Measurements from ENCODE around the gene SELENON.

GRCh38 chr1:25805863-25806225, 5.9 kb downstream of the SELENON start:
- TF ChIP-seq PBX3 (IDR thresholded peaks at IDR 0.05) (no peak), TAF1 (IDR thresholded peaks at IDR 0.05; ENCODE audit: borderline replicate concordance, low read depth, low read length) (no peak), CTCF (IDR thresholded peaks at IDR 0.05) (no peak), GABPA (IDR thresholded peaks at IDR 0.05; ENCODE audit: low read depth) (no peak), EZH2phosphoT487 (IDR thresholded peaks at IDR 0.05; ENCODE audit: borderline replicate concordance, low read depth) (no peak), POLR2AphosphoS5 (IDR thresholded peaks at IDR 0.05; ENCODE audit: low read depth, low read length) (no peak), RAD21 (IDR thresholded peaks at IDR 0.05; ENCODE audit: low read length) (no peak), EP300 (IDR thresholded peaks at IDR 0.05; ENCODE audit: borderline replicate concordance in 1 of 2, low read depth in 1 of 2, low read length in 1 of 2) (no peak), ELF1 (IDR thresholded peaks at IDR 0.05) (no peak), ZBTB33 (IDR thresholded peaks at IDR 0.05; ENCODE audit: borderline replicate concordance, low read depth) (no peak), SIN3A (IDR thresholded peaks at IDR 0.05; ENCODE audit: borderline replicate concordance, low read depth, low read length) (no peak), NRF1 (IDR thresholded peaks at IDR 0.05; ENCODE audit: low read depth, low read length) (no peak), MAX (IDR thresholded peaks at IDR 0.05; ENCODE audit: low read depth) (no peak), USF2 (IDR thresholded peaks at IDR 0.05; ENCODE audit: borderline replicate concordance, low read depth, low read length) (no peak)

Data from SK-N-SH (cell line).